Amniotic epithelial cell (primary cell): ENCODE data around the gene PAQR5.
A peak's percentile ranks its signal among the peaks of the same experiment; 100 is the strongest.
"Not testable (repeated sequence)": the region's sequence is repeated elsewhere in the genome, so short reads cannot be mapped to it uniquely, and the experiment has no call there.

Source experiments
- DNase-seq: peaks from one replicate; pipeline ENCODE4 v3.0.0-alpha.2; 2010; ENCODE audit warnings: low read depth

Gene PAQR5

GRCh38 chr15:69298697-69299441, at the start of gene PAQR5:
PAQR5 (plus strand) TSS chr15:69298912; CDS start chr15:69360081, 61,169 bp downstream.
- DNase-seq, result no peak

- DNase-seq, result peak; percentile 77
Observed at GRCh38 chr15:69253156-69253555, 45.6 kb upstream of the PAQR5 start.

GRCh38 chr15:69265347-69265955, 33.3 kb upstream of the PAQR5 start:
- DNase-seq, result no peak

- DNase-seq, result no peak
Observed at GRCh38 chr15:69271217-69271616, 27.5 kb upstream of the PAQR5 start.

- peak; percentile 4 for DNase-seq
Observed at GRCh38 chr15:69272139-69272538, 26.6 kb upstream of the PAQR5 start.

GRCh38 chr15:69272891-69273290, 25.8 kb upstream of the PAQR5 start:
- DNase-seq, result no peak

- DNase-seq, result peak; percentile 92
Observed at GRCh38 chr15:69275074-69275670, 23.5 kb upstream of the PAQR5 start.

- no peak for DNase-seq
Observed at GRCh38 chr15:69275933-69276560, 22.7 kb upstream of the PAQR5 start.

GRCh38 chr15:69277316-69277715, 21.4 kb upstream of the PAQR5 start:
- DNase-seq, result no peak

GRCh38 chr15:69279636-69280035, 19.1 kb upstream of the PAQR5 start:
- no peak for DNase-seq

- peak; percentile 77 for DNase-seq
Observed at GRCh38 chr15:69280783-69281182, 17.9 kb upstream of the PAQR5 start.

- no peak for DNase-seq
Observed at GRCh38 chr15:69282104-69282743, 16.5 kb upstream of the PAQR5 start.

GRCh38 chr15:69285834-69286233, 12.9 kb upstream of the PAQR5 start:
- no peak for DNase-seq

GRCh38 chr15:69288011-69288410, 10.7 kb upstream of the PAQR5 start:
- no peak for DNase-seq

GRCh38 chr15:69288531-69289341, 10.0 kb upstream of the PAQR5 start:
- no peak for DNase-seq

GRCh38 chr15:69289342-69290146, 9.2 kb upstream of the PAQR5 start:
- peak; percentile 22 for DNase-seq

- DNase-seq, result peak; percentile 28
Observed at GRCh38 chr15:69290346-69291164, 8.2 kb upstream of the PAQR5 start.

GRCh38 chr15:69291651-69292050, 7.1 kb upstream of the PAQR5 start:
- not testable (repeated sequence) for DNase-seq

- DNase-seq, result no peak
Observed at GRCh38 chr15:69292826-69293420, 5.8 kb upstream of the PAQR5 start.
